Measurements from ENCODE around the gene LUZP2. TPM values are rescaled to one million over a fixed set of nuclear protein-coding genes. Genes with fewer than 3 reads are reported as not detected.

LUZP2 gene
- 2.8 TPM for polyA plus RNA-seq
- long read RNA-seq, donor 1, full-length matches to known transcripts: 1 of 1 reads
- long read RNA-seq, donor 1, partial matches to known transcripts: 0 of 1 reads
- long read RNA-seq, donor 1, other reads (novel, unspliced or antisense): 0 of 1 reads
- long read RNA-seq, donor 2: 0 reads
- long read RNA-seq, donor 3: 0 reads
- long read RNA-seq, donor 4: 0 reads
- long read RNA-seq, donor 5, full-length matches to known transcripts: 1 of 1 reads
- long read RNA-seq, donor 5, partial matches to known transcripts: 0 of 1 reads
- long read RNA-seq, donor 5, other reads (novel, unspliced or antisense): 0 of 1 reads
- long read RNA-seq, donor 6: 0 reads
- long read RNA-seq, donor 7: 0 reads
- long read RNA-seq, donor 8: 0 reads
- long read RNA-seq, donor 9: 0 reads
- long read RNA-seq, donor 10, full-length matches to known transcripts: 2 of 2 reads
- long read RNA-seq, donor 10, partial matches to known transcripts: 0 of 2 reads
- long read RNA-seq, donor 10, other reads (novel, unspliced or antisense): 0 of 2 reads
- long read RNA-seq, donor 11, full-length matches to known transcripts: 1 of 1 reads
- long read RNA-seq, donor 11, partial matches to known transcripts: 0 of 1 reads
- long read RNA-seq, donor 11, other reads (novel, unspliced or antisense): 0 of 1 reads

DNA sequence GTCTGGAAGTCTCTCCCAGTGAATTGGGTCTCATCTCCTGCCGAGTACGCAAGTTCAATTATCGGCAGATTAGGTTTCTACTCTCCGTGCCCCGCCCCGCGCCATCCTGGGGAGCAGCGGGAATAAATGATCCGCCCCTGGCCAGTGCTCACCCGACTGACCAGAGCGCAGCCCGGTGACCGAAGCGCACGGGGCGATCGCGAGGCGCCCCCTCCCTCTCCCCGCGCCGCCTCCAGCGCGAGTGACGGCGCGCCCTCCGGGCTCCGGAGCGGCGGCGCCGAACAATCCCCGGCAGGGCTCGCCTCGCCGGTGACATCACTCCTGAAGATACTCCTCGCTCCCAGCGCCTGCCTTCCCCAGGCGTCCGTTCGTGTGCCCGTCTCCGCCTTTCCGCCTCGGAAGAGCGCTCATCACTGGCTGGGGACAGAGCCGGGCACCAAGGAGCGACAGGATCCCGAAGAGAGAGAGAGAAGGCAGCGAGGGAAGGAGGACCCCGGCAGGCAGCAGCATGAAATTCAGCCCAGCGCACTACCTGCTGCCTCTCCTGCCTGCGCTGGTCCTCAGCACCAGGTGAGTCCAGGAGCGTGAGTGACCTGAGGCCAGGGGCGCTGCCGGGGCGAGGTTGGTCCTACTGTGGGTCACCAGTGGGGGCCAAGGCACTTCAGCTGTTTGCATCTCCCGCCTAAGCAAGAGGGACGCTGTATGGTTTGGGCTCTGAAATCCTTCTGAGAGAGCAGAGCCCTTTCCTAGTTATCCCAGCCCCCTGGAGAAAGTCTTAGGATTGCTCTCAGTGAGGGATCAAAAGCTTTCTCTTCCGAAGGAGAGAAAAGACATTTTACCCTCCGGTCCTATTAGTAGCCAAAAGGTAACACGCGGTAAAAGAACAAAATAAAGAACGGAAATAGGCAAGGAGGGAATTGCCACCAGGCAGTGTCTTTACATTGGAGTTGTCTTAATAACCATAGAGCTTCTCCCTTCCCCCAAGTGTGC is at the start of gene LUZP2:
LUZP2 (plus strand) TSS at position 318 of the 990 bp plus-strand sequence.
- peaks cover 23% of the 10 kb centered on the region for H3K27me3 ChIP-seq (ENCODE audit: control insufficient read depth, insufficient read depth, low read length)
- H3K27ac ChIP-seq (ENCODE audit: low read length): no peak within 1 kb of the TSS
- peak; percentile 21 to 71 for DNase-seq
- no peaks in the 10 kb centered on the region for H3K36me3 ChIP-seq (ENCODE audit: control insufficient read depth, insufficient read depth, low read length)
- H3K9me3 ChIP-seq (ENCODE audit: control insufficient read depth, low read depth, low read length): peaks cover 2% of the 10 kb centered on the region
- WGBS (ENCODE audit: insufficient coverage, low lambda C conversion rate): 14% methylated on average over 3 of the region's 65 CpGs
- H3K4me1 ChIP-seq (ENCODE audit: control insufficient read depth, insufficient read depth, low read length): peaks cover 3% of the 10 kb centered on the region
- H3K4me3 ChIP-seq (ENCODE audit: low read length): peak within 1 kb of the TSS; percentile 46

DNA sequence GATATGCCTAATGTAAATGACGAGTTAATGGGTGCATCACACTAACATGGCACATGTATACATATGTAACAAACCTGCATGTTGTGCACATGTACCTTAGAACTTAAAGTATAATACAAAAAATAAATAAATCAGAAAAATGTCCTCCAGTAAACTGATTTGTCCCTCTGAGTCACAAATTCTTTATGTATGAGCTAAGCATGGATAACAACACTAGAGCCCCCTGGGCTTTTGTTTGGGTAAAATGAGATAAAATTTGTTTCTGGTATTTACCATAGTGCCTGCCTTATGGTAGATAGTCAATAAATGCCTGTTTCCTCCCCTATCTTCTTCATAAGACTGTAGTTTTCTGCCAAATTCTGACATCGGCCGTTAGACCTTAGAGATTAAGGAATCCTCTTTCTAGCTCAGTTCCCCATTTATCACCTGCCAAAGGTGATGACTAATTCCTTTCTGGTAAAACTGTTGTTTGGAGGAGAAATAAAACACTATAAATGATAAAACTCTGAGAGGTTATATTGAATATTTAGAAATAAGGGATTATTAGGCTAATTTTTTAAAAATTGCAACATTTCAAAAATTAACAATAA is 43.6 kb upstream of the LUZP2 start:
- no peaks in the 10 kb centered on the region for H3K27me3 ChIP-seq (ENCODE audit: control insufficient read depth, insufficient read depth, low read length)
- no peak overlapping the region for H3K27ac ChIP-seq (ENCODE audit: low read length)
- 100% methylated on average over 3 of the region's 3 CpGs for WGBS (ENCODE audit: insufficient coverage, low lambda C conversion rate)
- no peaks in the 10 kb centered on the region for H3K36me3 ChIP-seq (ENCODE audit: control insufficient read depth, insufficient read depth, low read length)
- H3K4me3 ChIP-seq (ENCODE audit: low read length): no peak overlapping the region
- no peaks in the 10 kb centered on the region for H3K9me3 ChIP-seq (ENCODE audit: control insufficient read depth, low read depth, low read length)
- no peak for DNase-seq
- H3K4me1 ChIP-seq (ENCODE audit: control insufficient read depth, insufficient read depth, low read length): no peaks in the 10 kb centered on the region

DNA sequence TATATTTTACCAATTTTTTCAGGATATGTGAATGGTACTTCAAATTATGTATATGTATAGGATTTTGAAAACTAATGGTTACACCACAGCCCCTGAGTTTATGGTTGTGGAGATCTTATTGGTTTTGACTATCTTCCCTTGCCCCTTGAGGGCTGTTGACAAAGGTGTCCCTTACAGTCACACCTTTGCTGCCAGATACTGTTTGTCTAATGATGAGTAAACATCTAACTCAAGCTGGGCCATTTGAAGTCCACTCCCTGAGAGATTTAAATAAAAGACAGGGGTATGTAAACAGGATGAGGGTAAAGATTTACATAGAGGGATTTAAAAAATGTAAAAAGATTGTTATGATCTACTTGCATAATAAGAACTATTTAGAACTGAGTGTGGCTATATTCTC is 38.9 kb upstream of the LUZP2 start:
- Histone ChIP-seq H3K4me3 (ENCODE audit: low read length) (no peak overlapping the region), H3K27ac (ENCODE audit: low read length) (no peak overlapping the region)
- no peak for DNase-seq

DNA sequence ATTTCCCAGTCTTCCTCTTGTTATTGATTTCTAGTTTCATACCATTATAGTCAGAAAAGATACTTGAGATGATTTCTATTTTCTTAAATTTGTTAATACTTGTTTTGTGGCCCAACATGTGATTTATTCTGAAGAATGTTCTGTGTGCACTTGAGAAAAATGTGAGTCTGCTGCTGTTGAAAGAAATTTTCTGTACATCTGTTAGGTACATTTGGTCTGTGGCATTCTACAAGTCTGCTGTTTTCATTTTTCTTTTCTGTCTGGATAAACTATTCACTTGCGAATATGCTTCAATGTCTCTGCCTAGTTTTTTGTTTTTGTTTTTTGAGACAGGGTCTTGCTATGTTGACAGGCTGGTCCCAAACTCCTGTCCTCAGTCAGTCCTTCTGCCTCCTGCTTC is 26.4 kb upstream of the LUZP2 start:
- H3K27ac ChIP-seq (ENCODE audit: low read length): no peak overlapping the region
- H3K4me3 ChIP-seq (ENCODE audit: low read length): no peak overlapping the region
- no CpG with 5 or more reads among the region's 1 CpG for WGBS (ENCODE audit: insufficient coverage, low lambda C conversion rate)
- H3K36me3 ChIP-seq (ENCODE audit: control insufficient read depth, insufficient read depth, low read length): no peaks in the 10 kb centered on the region
- no peak for DNase-seq
- no peaks in the 10 kb centered on the region for H3K9me3 ChIP-seq (ENCODE audit: control insufficient read depth, low read depth, low read length)
- H3K27me3 ChIP-seq (ENCODE audit: control insufficient read depth, insufficient read depth, low read length): no peaks in the 10 kb centered on the region
- no peaks in the 10 kb centered on the region for H3K4me1 ChIP-seq (ENCODE audit: control insufficient read depth, insufficient read depth, low read length)

More for the DNA sequence above, 38.9 kb upstream of the LUZP2 start:
- H3K36me3 ChIP-seq (ENCODE audit: control insufficient read depth, insufficient read depth, low read length): no peaks in the 10 kb centered on the region
- no peaks in the 10 kb centered on the region for H3K27me3 ChIP-seq (ENCODE audit: control insufficient read depth, insufficient read depth, low read length)
- no peaks in the 10 kb centered on the region for H3K9me3 ChIP-seq (ENCODE audit: control insufficient read depth, low read depth, low read length)
- H3K4me1 ChIP-seq (ENCODE audit: control insufficient read depth, insufficient read depth, low read length): no peaks in the 10 kb centered on the region

DNA sequence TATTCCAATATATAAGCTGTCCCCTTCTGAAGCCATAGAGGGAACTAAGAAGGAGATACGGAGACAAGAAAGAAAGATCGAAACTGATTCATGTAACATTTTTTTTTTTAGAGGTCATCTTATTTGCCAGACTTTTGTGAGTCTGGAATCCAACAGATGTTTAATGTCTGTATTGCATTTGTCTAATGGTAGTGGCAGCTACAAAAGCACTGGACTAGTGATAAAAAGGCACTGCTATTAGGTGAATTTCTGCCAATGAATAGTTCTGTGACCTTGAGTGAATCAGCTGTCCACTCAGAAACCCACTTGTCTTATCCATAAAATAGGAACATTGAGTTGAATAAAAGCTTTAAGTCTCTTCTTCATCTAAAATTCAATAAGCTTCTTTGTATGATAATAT is 25.8 kb upstream of the LUZP2 start:
- H3K4me1 ChIP-seq (ENCODE audit: control insufficient read depth, insufficient read depth, low read length): no peaks in the 10 kb centered on the region
- H3K27me3 ChIP-seq (ENCODE audit: control insufficient read depth, insufficient read depth, low read length): no peaks in the 10 kb centered on the region
- no peak for DNase-seq
- H3K9me3 ChIP-seq (ENCODE audit: control insufficient read depth, low read depth, low read length): no peaks in the 10 kb centered on the region
- no peaks in the 10 kb centered on the region for H3K36me3 ChIP-seq (ENCODE audit: control insufficient read depth, insufficient read depth, low read length)
- H3K4me3 ChIP-seq (ENCODE audit: low read length): no peak overlapping the region
- H3K27ac ChIP-seq (ENCODE audit: low read length): no peak overlapping the region
- 42% methylated on average over 2 of the region's 2 CpGs for WGBS (ENCODE audit: insufficient coverage, low lambda C conversion rate)

- Histone ChIP-seq H3K36me3 (ENCODE audit: control insufficient read depth, insufficient read depth, low read length) (no peaks in the 10 kb centered on the region), H3K4me1 (ENCODE audit: control insufficient read depth, insufficient read depth, low read length) (no peaks in the 10 kb centered on the region), H3K4me3 (ENCODE audit: low read length) (no peak overlapping the region), H3K27ac (ENCODE audit: low read length) (no peak overlapping the region), H3K9me3 (ENCODE audit: control insufficient read depth, low read depth, low read length) (no peaks in the 10 kb centered on the region), H3K27me3 (ENCODE audit: control insufficient read depth, insufficient read depth, low read length) (no peaks in the 10 kb centered on the region)
- WGBS (ENCODE audit: insufficient coverage, low lambda C conversion rate): no CpG with 5 or more reads among the region's 1 CpG
- no peak for DNase-seq
Measured at GRCh38 chr11:24478718-24479117, 18.1 kb upstream of the LUZP2 start.

- H3K4me3 ChIP-seq (ENCODE audit: low read length): no peak overlapping the region
- no peaks in the 10 kb centered on the region for H3K36me3 ChIP-seq (ENCODE audit: control insufficient read depth, insufficient read depth, low read length)
- no peaks in the 10 kb centered on the region for H3K9me3 ChIP-seq (ENCODE audit: control insufficient read depth, low read depth, low read length)
- H3K4me1 ChIP-seq (ENCODE audit: control insufficient read depth, insufficient read depth, low read length): no peaks in the 10 kb centered on the region
- no peak overlapping the region for H3K27ac ChIP-seq (ENCODE audit: low read length)
- WGBS (ENCODE audit: insufficient coverage, low lambda C conversion rate): 90% methylated on average over 2 of the region's 4 CpGs
- no peak for DNase-seq
- no peaks in the 10 kb centered on the region for H3K27me3 ChIP-seq (ENCODE audit: control insufficient read depth, insufficient read depth, low read length)
Measured at GRCh38 chr11:24489477-24489876, 7.4 kb upstream of the LUZP2 start.

- no peak overlapping the region for H3K27ac ChIP-seq (ENCODE audit: low read length)
- H3K4me3 ChIP-seq (ENCODE audit: low read length): peak overlapping the region; percentile 46
- H3K27me3 ChIP-seq (ENCODE audit: control insufficient read depth, insufficient read depth, low read length): peaks cover 23% of the 10 kb centered on the region
- WGBS (ENCODE audit: insufficient coverage, low lambda C conversion rate): 0% methylated on average over 3 of the region's 14 CpGs
- peaks cover 2% of the 10 kb centered on the region for H3K9me3 ChIP-seq (ENCODE audit: control insufficient read depth, low read depth, low read length)
- no peaks in the 10 kb centered on the region for H3K36me3 ChIP-seq (ENCODE audit: control insufficient read depth, insufficient read depth, low read length)
- DNase-seq: no peak
- peaks cover 3% of the 10 kb centered on the region for H3K4me1 ChIP-seq (ENCODE audit: control insufficient read depth, insufficient read depth, low read length)
Measured at GRCh38 chr11:24496386-24496735, 492 bp upstream of the LUZP2 start.

DNA sequence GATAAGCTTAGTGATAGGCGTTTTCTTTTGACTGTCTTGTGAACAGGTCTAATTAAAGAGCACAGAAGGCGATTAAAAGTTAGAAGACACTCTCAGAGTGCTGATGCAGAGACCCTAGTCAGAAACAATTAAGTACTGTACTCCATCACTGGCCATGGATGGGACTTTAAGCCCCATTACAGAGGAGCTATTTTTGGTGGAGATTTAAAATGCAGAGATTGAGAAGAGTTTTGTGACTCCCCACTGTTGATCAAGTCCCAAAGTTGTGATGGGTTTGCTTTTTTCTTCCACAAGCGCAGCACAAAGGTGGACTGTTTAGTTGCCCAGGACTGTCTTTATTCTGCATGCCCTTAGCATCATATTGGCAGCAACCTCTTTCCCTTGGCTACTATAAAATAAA is 978 bp downstream of the LUZP2 start:
- H3K36me3 ChIP-seq (ENCODE audit: control insufficient read depth, insufficient read depth, low read length): no peaks in the 10 kb centered on the region
- peaks cover 3% of the 10 kb centered on the region for H3K4me1 ChIP-seq (ENCODE audit: control insufficient read depth, insufficient read depth, low read length)
- no peak overlapping the region for H3K27ac ChIP-seq (ENCODE audit: low read length)
- no peak overlapping the region for H3K4me3 ChIP-seq (ENCODE audit: low read length)
- WGBS (ENCODE audit: insufficient coverage, low lambda C conversion rate): no CpG with 5 or more reads among the region's 3 CpGs
- no peak for DNase-seq
- peaks cover 23% of the 10 kb centered on the region for H3K27me3 ChIP-seq (ENCODE audit: control insufficient read depth, insufficient read depth, low read length)
- peaks cover 2% of the 10 kb centered on the region for H3K9me3 ChIP-seq (ENCODE audit: control insufficient read depth, low read depth, low read length)

- H3K9me3 ChIP-seq (ENCODE audit: control insufficient read depth, low read depth, low read length): no peaks in the 10 kb centered on the region
- H3K4me1 ChIP-seq (ENCODE audit: control insufficient read depth, insufficient read depth, low read length): no peaks in the 10 kb centered on the region
- no peaks in the 10 kb centered on the region for H3K36me3 ChIP-seq (ENCODE audit: control insufficient read depth, insufficient read depth, low read length)
- no CpG with 5 or more reads among the region's 7 CpGs for WGBS (ENCODE audit: insufficient coverage, low lambda C conversion rate)
- DNase-seq: no peak
- H3K4me3 ChIP-seq (ENCODE audit: low read length): no peak overlapping the region
- H3K27me3 ChIP-seq (ENCODE audit: control insufficient read depth, insufficient read depth, low read length): peaks cover 6% of the 10 kb centered on the region
- H3K27ac ChIP-seq (ENCODE audit: low read length): no peak overlapping the region
Measured at GRCh38 chr11:24502425-24502824, 5.6 kb downstream of the LUZP2 start.
